NCI-H460 (cell line): ENCODE data around the gene LRRC36. TPM values are rescaled to one million over a fixed set of nuclear protein-coding genes. Genes with fewer than 3 reads are reported as not detected.
"Not testable (repeated sequence)": the region's sequence is repeated elsewhere in the genome, so short reads cannot be mapped to it uniquely, and the experiment has no call there.

Experiments used
- DNase-seq: peaks from one replicate; pipeline ENCODE4 v3.0.0-alpha.2; 2016; ENCODE audit warnings: low read depth; ENCODE audit errors: extremely low read depth
- total RNA-seq: library from RNA; depleted of rRNA; stranded (reverse); fragments of >200 nt; shearing (Covaris generic); gene quantifications from 2 replicates; pipeline ENCODE4 v1.2.3, GENCODE V29; 2014

The LRRC36 gene
- total RNA-seq, 1 experiment from 2014 or later = not detected

DNA sequence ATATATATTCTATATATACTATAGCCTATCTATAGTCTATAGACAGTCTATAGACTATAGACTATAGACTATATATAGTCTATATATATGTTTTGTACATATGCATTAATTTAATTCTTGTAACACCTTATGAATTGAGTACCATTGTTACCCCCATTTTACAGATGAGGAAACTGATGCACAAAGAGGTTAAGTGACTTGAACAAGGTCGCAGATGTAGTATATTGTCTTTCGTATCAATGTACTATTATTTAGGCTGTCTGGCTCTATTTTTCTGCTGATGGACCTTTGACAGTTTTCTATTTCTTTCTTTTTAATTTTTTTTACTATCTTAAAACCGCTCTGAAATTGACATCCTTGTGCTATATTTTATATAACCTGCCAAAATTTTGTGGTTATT is 14.6 kb downstream of the LRRC36 start:
- DNase-seq = no peak

GRCh38 chr16:67342616-67343015 is 16.0 kb downstream of the LRRC36 start:
- no peak for DNase-seq

- DNase-seq = no peak
These were observed 18.8 kb downstream of the LRRC36 start for GRCh38 chr16:67345401-67345800.

GRCh38 chr16:67346341-67346740 is 19.7 kb downstream of the LRRC36 start:
- no peak for DNase-seq

GRCh38 chr16:67349172-67349571 is 22.6 kb downstream of the LRRC36 start:
- peak; percentile 41 for DNase-seq

- DNase-seq = no peak
These were observed 23.7 kb downstream of the LRRC36 start for GRCh38 chr16:67350324-67350723.

DNA sequence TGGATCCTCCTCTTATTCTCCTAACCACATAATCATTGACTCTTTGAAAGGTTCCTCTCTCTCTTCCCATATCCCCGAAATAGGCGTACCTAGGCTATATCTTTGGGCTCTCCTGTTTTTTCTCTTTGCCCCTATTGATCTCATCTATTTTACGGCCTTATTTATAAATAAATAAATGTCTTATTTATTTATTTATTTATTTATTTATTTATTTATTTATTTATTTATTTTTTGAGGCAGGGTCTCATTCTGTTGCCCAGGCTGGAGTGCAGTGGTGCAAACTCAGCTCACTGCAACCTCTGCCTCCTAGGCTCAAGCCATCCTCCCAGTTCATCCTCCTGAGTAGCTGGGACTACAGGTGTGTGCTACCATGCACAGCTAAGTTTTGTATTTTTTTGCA is 25.8 kb downstream of the LRRC36 start:
- DNase-seq = not testable (repeated sequence)

DNA sequence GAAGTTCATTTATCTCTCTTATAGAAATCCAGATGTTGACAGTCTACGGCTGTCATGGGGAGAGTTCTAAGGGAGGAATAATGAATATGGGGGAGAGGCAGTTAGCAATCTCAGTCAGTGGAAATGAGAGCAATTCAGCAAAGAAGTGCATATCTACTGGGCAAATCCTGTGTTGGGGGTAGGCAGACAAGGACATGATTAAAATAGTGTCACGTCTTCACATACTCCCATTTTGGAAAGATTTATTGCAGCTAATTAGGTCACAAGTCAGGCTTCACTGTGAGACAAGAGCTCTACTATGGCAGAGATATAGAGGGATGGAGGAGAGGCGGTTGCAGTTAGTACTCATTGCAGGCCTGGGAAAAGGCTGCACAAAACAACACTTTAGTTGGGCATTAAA is 29.8 kb downstream of the LRRC36 start:
- DNase-seq = no peak

- no peak for DNase-seq
These were observed 30.9 kb downstream of the LRRC36 start for GRCh38 chr16:67357561-67357960.

DNA sequence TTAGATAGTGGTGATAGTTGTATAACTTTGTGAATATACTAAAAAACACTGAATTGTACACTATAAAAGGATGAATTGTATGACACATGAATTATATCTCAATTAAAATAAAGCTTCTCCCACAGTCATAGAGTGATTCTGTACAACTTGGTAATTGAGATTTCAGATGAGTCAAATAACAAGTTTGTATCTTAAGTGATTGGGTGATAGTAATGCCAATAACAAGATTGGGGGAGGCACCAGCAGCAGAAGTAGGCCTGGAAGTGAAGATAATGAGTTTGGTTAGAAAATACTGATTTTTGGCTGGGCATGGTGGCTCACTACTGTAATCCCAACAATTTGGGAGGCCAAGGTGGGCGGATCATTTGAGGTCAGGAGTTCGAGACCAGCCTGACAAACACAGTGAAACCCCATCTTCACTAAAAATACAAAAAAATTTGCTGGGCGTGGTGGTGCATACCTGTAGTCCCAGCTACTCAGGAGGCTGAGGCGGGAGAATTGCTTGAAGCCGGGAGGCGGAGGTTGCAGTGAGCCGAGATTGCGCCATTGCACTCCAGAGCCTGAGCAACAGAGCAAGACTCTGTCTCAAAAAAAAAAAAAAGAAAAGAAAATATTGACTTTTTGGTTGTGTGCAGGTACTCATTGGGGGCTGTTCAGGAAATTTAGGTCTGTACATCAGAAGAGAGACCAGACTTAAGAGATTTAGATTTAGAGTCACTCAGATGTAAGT is 33.1 kb downstream of the LRRC36 start:
- DNase-seq = not testable (repeated sequence)

DNA sequence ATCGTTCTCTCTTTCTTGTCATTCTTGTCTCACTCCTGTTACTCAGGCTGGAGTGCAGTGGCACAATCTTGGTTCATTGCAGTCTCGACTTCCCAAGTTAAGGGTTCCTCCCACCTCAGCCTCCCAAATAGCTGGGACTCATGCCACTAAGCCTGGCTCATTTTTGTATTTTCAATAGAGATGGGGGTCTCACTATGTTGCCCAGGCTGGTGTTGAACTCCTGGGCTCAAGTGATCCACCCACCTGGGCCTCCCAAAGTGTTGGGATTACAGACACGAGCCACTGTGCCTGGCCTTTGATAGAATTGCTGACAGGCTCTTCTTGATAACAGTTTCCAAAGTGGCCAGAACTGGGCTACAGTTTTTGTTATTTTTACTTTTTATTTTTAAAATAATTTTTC is 34.4 kb downstream of the LRRC36 start:
- DNase-seq = no peak

GRCh38 chr16:67364600-67365235 is 38.1 kb downstream of the LRRC36 start:
- no peak for DNase-seq

DNA sequence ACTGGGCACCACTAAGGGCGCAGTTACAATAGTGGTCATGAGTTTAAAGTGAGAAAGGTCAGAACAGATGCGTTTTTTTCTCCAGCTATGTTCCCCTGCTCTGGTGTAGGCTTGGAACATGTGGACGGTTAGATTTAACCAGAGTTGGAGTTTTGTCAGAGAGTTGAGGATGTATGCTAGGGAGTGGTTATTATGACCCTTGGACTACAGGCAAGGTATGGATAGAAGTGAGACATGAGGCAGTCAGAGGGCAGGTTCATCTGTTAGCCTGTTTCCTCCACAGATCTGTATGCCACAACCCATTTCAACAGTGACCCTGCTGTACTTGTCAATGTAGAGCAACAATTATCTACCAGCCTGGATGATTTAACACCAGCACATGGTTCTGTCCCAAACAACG is 44.0 kb downstream of the LRRC36 start:
- DNase-seq = no peak

DNA sequence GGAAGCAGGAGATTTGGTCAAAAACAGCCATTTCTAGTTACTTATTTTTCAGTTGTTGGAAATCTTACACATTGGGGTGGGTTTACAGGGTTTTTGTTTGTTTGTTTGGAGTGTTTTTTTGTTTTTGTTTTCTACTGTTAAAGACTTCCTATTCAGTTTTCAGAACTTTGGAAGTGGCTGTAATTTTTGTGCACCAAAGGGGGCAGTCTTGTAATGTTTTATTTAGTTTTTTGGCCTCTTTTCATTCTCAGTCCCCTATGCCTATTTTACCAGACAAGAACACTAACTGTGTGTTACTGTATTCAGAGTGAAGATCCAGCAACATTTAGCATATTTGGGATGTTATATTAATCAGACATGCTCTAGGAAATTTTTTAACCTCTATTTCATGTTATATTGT is 46.0 kb downstream of the LRRC36 start:
- peak; percentile 21 for DNase-seq

GRCh38 chr16:67376012-67376411 is 49.4 kb downstream of the LRRC36 start:
- not testable (repeated sequence) for DNase-seq

DNA sequence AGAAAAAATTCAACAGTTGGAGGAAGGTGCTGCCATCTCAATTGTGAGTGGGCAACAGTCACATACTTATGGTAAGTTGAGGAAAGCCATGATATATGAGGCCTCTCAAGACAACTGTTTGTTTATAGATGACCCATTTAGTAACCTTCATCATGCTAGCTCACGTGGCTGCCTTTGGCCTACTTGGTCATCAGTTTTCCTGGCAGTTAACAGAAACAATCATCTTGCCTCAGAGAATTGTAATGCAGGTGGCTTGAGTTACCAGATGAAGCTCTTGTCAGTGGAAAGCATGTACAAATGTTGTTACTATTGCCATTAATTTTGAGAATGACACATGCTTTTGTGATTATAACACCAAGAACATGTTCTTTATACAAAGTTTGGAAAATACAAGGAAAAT is 52.0 kb downstream of the LRRC36 start:
- no peak for DNase-seq

GRCh38 chr16:67383284-67383683 is 56.7 kb downstream of the LRRC36 start:
- DNase-seq = no peak

GRCh38 chr16:67384778-67385510 is 58.3 kb downstream of the LRRC36 start:
- no peak for DNase-seq

DNA sequence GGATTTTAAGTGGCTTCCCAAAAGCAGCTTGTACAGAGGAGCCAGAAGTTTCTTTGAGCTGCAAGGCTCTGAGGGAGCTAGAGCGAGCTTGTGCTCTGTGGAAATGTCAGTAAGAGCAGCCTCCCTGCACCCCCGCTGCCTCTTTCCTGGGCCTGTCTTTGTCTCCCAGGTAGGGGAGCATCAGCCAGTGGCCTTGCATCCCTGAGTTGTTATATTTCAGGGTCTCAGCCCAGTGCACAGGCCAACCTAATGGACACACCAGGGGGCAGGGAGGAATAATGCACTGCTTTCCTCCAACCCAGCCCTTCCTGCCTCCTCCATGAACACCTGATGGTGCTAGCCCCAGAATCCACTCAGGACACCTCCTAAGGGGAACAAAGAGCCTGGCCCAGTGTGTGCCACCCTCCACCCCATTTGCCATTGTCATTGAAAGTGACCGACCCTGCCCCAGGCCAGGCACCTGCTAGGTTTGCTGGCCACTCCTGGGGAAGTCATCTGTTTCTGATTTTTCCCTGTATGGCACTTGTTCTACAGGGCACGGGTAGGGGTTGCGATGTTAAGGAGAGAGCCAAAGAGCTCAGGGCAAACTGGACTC is 60.3 kb downstream of the LRRC36 start:
- DNase-seq = no peak

GRCh38 chr16:67387479-67388079 is 61.0 kb downstream of the LRRC36 start:
- no peak for DNase-seq

DNA sequence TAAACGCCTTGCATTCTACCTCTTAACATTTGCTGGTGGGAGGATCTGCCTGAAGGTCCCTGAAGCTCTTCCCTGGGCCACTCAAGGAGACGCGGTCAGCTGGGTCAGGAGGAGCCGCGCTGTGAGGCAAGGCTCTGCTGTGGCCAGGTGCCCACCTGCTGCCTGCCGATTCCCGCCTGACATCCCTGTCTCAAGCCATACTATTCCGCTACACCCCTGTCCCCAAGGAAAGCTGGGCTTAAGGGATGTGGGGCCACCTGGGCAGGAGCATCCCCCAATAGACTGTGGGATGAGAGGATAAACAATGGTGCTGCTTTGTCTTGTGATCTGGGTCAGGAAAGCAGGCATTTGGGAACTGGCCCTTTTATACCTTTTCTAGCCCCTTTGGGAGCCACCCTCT is 61.6 kb downstream of the LRRC36 start:
- DNase-seq = no peak
